ENCODE measurements around the gene LGI4. TPM values are rescaled to one million over a fixed set of nuclear protein-coding genes. Genes with fewer than 3 reads are reported as not detected.
A peak's percentile ranks its signal among the peaks of the same experiment; 100 is the strongest.

Gene LGI4
- total RNA-seq, 1 experiment from 2014 or later, result 3.2 TPM

DNA sequence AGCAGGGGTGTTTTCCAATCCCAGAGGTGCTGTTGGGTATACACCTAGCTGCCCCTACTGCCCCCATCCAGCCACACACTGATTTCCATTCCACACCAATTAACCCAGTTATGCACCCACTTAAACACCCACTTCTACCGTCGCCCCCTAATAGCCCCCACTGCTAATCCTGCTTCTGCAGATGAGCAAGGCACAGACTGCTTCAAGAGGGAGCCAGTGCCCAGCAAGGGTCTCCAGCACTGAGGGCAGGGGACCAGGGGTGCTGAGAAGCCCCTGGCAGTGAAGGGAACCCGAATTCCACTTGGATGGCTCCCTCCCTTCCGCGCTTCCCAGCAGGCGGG is 9.4 kb upstream of the LGI4 start:
- TF ChIP-seq, protein P1, sequence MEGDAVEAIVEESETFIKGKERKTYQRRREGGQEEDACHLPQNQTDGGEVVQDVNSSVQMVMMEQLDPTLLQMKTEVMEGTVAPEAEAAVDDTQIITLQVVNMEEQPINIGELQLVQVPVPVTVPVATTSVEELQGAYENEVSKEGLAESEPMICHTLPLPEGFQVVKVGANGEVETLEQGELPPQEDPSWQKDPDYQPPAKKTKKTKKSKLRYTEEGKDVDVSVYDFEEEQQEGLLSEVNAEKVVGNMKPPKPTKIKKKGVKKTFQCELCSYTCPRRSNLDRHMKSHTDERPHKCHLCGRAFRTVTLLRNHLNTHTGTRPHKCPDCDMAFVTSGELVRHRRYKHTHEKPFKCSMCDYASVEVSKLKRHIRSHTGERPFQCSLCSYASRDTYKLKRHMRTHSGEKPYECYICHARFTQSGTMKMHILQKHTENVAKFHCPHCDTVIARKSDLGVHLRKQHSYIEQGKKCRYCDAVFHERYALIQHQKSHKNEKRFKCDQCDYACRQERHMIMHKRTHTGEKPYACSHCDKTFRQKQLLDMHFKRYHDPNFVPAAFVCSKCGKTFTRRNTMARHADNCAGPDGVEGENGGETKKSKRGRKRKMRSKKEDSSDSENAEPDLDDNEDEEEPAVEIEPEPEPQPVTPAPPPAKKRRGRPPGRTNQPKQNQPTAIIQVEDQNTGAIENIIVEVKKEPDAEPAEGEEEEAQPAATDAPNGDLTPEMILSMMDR (conservative IDR thresholded peaks at IDR 0.05), result no peak
- Histone ChIP-seq H4K5ac (ENCODE audit: insufficient read length, low read depth, low read length) (no peak overlapping the region), H3K9ac (ENCODE audit: extremely low read depth, insufficient read length, low read length) (no peak overlapping the region), H3K56ac (ENCODE audit: insufficient read length, low read depth, low read length) (no peak overlapping the region), H2AK5ac (ENCODE audit: insufficient read length, low read length) (no peak overlapping the region), H3K14ac (ENCODE audit: insufficient read depth, low read length) (no peak overlapping the region), H3T11ph (ENCODE audit: low read length) (no peak overlapping the region), H4K8ac (replicated peaks; ENCODE audit: insufficient read length, low read depth, low read length) (no peak overlapping the region), H3K4me2 (ENCODE audit: insufficient read depth, insufficient read length, low read length) (peak overlapping the region; percentile 16), H3K4me1 (ENCODE audit: insufficient read depth, low read length) (peaks cover 2% of the 10 kb centered on the region; the same call in 1 of the 2 replicates), H4K91ac (ENCODE audit: insufficient read length, low read depth, low read length) (no peak overlapping the region), H3K4ac (ENCODE audit: low read depth, low read length) (no peak overlapping the region), H3K27ac (ENCODE audit: insufficient read length, low read depth, low read length) (no peak overlapping the region), H3K9me3 (ENCODE audit: control insufficient read depth, low read depth, low read length) (no peaks in the 10 kb centered on the region), H3K79me1 (ENCODE audit: insufficient read depth, low read depth, low read length, poor library complexity, severe bottlenecking) (no peaks in the 10 kb centered on the region), H3K27me3 (ENCODE audit: insufficient read depth, low read length) (no peaks in the 10 kb centered on the region; the same call in 1 of the 2 replicates), H2BK12ac (ENCODE audit: insufficient read length, low read depth, low read length) (no peak overlapping the region), H2BK15ac (ENCODE audit: low read depth, low read length) (no peak overlapping the region), H3K23me2 (ENCODE audit: insufficient read length, low read depth, low read length, poor library complexity, severe bottlenecking) (peaks cover 24% of the 10 kb centered on the region), H2AFZ (ENCODE audit: low read length) (no peak overlapping the region), H3K23ac (ENCODE audit: insufficient read length, low read depth, low read length) (no peak overlapping the region), H3K18ac (ENCODE audit: insufficient read length, low read depth, low read length) (no peak overlapping the region), H2BK5ac (ENCODE audit: insufficient read length, low read length) (no peak overlapping the region), H3K79me2 (ENCODE audit: insufficient read depth, low read length) (no peaks in the 10 kb centered on the region), H2BK120ac (ENCODE audit: low read depth, low read length, poor library complexity, severe bottlenecking) (no peak overlapping the region), H2BK20ac (ENCODE audit: low read depth, low read length, poor library complexity, severe bottlenecking) (no peak overlapping the region), H4K20me1 (ENCODE audit: control insufficient read depth, insufficient read depth, insufficient read length) (no peaks in the 10 kb centered on the region)
- H3K36me3 Mint-ChIP-seq (ENCODE audit: insufficient read depth in 1 of 3, low read depth in 3 of 3), result peaks cover 3 to 10% (median 5%) of the 10 kb centered on the region in 3 experiments; a peak in 4 of 7 replicates
- peak overlapping the region in 1 of 2 experiments; percentile 63; a peak in 3 of 5 replicates for H3K4me3 Mint-ChIP-seq
- DNase-seq, result no peak
- no peaks in the 10 kb centered on the region for H3K9me3 Mint-ChIP-seq
- H3K27ac Mint-ChIP-seq, result no peak overlapping the region
- peaks cover 41% of the 10 kb centered on the region for H3K27me3 Mint-ChIP-seq (ENCODE audit: low read depth)
- WGBS (ENCODE audit: extremely low coverage, insufficient read length, low lambda C conversion rate), result no CpG with 5 or more reads among the region's 6 CpGs
- peaks cover 36 to 45% of the 10 kb centered on the region in 2 experiments for H3K4me1 Mint-ChIP-seq
